ENCODE data around the gene NPC2. TPM values are rescaled to one million over a fixed set of nuclear protein-coding genes. Genes with fewer than 3 reads are reported as not detected.

NPC2 gene
- total RNA-seq, 1 experiment from 2014 or later = 137 TPM

GRCh38 chr14:74542056-74542685 is 49.1 kb upstream of the NPC2 start:
- Histone ChIP-seq H4K91ac (ENCODE audit: insufficient read length, low read depth, low read length) (no peak overlapping the region), H3K56ac (ENCODE audit: insufficient read length, low read depth, low read length) (no peak overlapping the region), H3K27ac (ENCODE audit: insufficient read length, low read depth, low read length) (no peak overlapping the region), H4K5ac (ENCODE audit: insufficient read length, low read depth, low read length) (no peak overlapping the region), H3K14ac (ENCODE audit: insufficient read depth, low read length) (no peak overlapping the region; the same call in 1 of the 2 replicates), H3K23ac (ENCODE audit: insufficient read length, low read depth, low read length) (no peak overlapping the region), H2BK120ac (ENCODE audit: low read depth, low read length, poor library complexity, severe bottlenecking) (no peak overlapping the region), H2BK15ac (ENCODE audit: low read depth, low read length) (no peak overlapping the region), H2BK5ac (ENCODE audit: insufficient read length, low read length) (no peak overlapping the region), H2AK5ac (ENCODE audit: insufficient read length, low read length) (no peak overlapping the region), H3K79me2 (ENCODE audit: insufficient read depth, low read length) (no peaks in the 10 kb centered on the region), H4K8ac (replicated peaks; ENCODE audit: insufficient read length, low read depth, low read length) (no peak overlapping the region), H3K9me3 (ENCODE audit: control insufficient read depth, low read depth, low read length) (no peaks in the 10 kb centered on the region), H2BK12ac (ENCODE audit: insufficient read length, low read depth, low read length) (no peak overlapping the region), H3K4ac (ENCODE audit: low read depth, low read length) (no peak overlapping the region), H3K79me1 (ENCODE audit: insufficient read depth, low read depth, low read length, poor library complexity, severe bottlenecking) (no peaks in the 10 kb centered on the region), H3K4me1 (ENCODE audit: insufficient read depth, low read length) (no peaks in the 10 kb centered on the region), H2AFZ (ENCODE audit: low read length) (no peak overlapping the region), H3K9ac (ENCODE audit: extremely low read depth, insufficient read length, low read length) (no peak overlapping the region), H3K23me2 (ENCODE audit: insufficient read length, low read depth, low read length, poor library complexity, severe bottlenecking) (no peaks in the 10 kb centered on the region), H3K4me2 (ENCODE audit: insufficient read depth, insufficient read length, low read length) (no peak overlapping the region), H2BK20ac (ENCODE audit: low read depth, low read length, poor library complexity, severe bottlenecking) (no peak overlapping the region), H4K20me1 (ENCODE audit: control insufficient read depth, insufficient read depth, insufficient read length) (no peaks in the 10 kb centered on the region), H3K18ac (ENCODE audit: insufficient read length, low read depth, low read length) (no peak overlapping the region), H3K27me3 (ENCODE audit: insufficient read depth, low read length) (no peaks in the 10 kb centered on the region), H3T11ph (ENCODE audit: low read length) (no peak overlapping the region)
- TF ChIP-seq CTCF (conservative IDR thresholded peaks at IDR 0.05) = no peak
- no peak for DNase-seq
- Mint-ChIP-seq H3K27me3 (ENCODE audit: low read depth) (no peaks in the 10 kb centered on the region; the same call in none of the 2 replicates), H3K9me3 (no peaks in the 10 kb centered on the region), H3K27ac (no peak overlapping the region), H3K4me3 (no peak overlapping the region), H3K4me1 (peaks cover 4 to 7% of the 10 kb centered on the region in 2 experiments), H3K36me3 (ENCODE audit: insufficient read depth in 1 of 3, low read depth in 3 of 3) (no peaks in the 10 kb centered on the region)
- no CpG with 5 or more reads among the region's 10 CpGs for WGBS (ENCODE audit: extremely low coverage, insufficient read length, low lambda C conversion rate)
